Measurements from ENCODE around the gene LRRC8C. TPM values are rescaled to one million over a fixed set of nuclear protein-coding genes. Genes with fewer than 3 reads are reported as not detected.

LRRC8C gene
- total and polyA plus RNA-seq, 2 of the 8 experiments (the other 6 are each of a cell fraction or from before 2014, with no cell fraction given): 1.1 to 2.1 TPM

DNA sequence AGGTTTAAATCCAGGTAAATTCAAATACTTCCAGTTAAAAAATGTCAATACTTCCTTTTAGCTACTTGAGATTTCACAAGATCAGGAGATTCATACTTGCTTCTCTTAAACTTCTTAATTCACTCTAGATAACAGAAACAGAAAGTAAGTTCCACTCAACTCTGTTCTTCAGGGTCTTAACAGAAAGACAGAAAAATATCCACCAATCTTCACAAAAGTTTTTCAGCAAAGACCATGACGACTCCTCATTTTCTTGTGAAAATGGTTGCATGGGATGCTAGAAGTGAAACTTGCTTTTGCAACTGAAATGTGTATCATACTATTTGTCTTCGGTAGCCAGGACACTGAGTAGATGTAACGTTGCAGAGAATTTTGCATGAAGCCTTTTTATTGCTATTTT lies 12.3 kb upstream of the LRRC8C start:
- H3K4me1 ChIP-seq (replicated peaks in 1 of 4; ENCODE audit: control insufficient read depth in 3 of 4, insufficient read depth in 4 of 4, low read length in 3 of 4): no peaks in the 10 kb centered on the region
- no peak overlapping the region for H3K56ac ChIP-seq (replicated peaks; ENCODE audit: insufficient read length, low read depth, low read length)
- H3K23me2 ChIP-seq (ENCODE audit: low read depth, low read length): no peaks in the 10 kb centered on the region
- no peak overlapping the region for H2AK5ac ChIP-seq (ENCODE audit: low read depth, low read length)
- H2BK20ac ChIP-seq (ENCODE audit: low read length): no peak overlapping the region
- no peak for TF ChIP-seq CHD2 (IDR thresholded peaks at IDR 0.05; ENCODE audit: low read length)
- TF ChIP-seq CREB1 (IDR thresholded peaks at IDR 0.05): no peak
- no peak for TF ChIP-seq ATF2 (IDR thresholded peaks at IDR 0.05; ENCODE audit: low read length)
- no peak overlapping the region for H2AFZ ChIP-seq (ENCODE audit: low read length)
- H4K5ac ChIP-seq (ENCODE audit: insufficient read length, low read depth, low read length): no peak overlapping the region
- H2BK120ac ChIP-seq (replicated peaks; ENCODE audit: low read depth, low read length): no peak overlapping the region
- no peak overlapping the region for H3K14ac ChIP-seq (ENCODE audit: insufficient read length)
- no peaks in the 10 kb centered on the region for H3K79me2 ChIP-seq (ENCODE audit: control insufficient read depth in 1 of 2, insufficient read depth in 2 of 2, low read length in 2 of 2)
- no peak for FAIRE-seq
- H4K20me1 ChIP-seq (replicated peaks in 1 of 2; ENCODE audit: control insufficient read depth in 1 of 2, insufficient read depth in 2 of 2, low read length in 2 of 2): no peaks in the 10 kb centered on the region
- no peak overlapping the region for H4K91ac ChIP-seq (replicated peaks; ENCODE audit: insufficient read length, low read length)
- DNase-seq (ENCODE audit: low read depth in 1 of 2, low spot score in 2 of 2): no peak
- H3K27me3 ChIP-seq (replicated peaks in 1 of 4; ENCODE audit: control insufficient read depth in 3 of 4, extremely low read depth in 1 of 4, insufficient read depth in 3 of 4, low read length in 3 of 4): no peaks in the 10 kb centered on the region; a peak in 1 of 7 replicates
- no peak overlapping the region for H3K9ac ChIP-seq (replicated peaks in 1 of 4; ENCODE audit: extremely low read depth in 1 of 4, low read depth in 3 of 4, low read length in 3 of 4)
- ChIA-PET CTCF (ENCODE audit: partially characterized antibody) (interaction anchor here (0.7 kb wide), 1 partner anchor 363 kb away, joined by 3 read pairs; no protein-coding TSS in a partner anchor), POLR2A (ENCODE audit: partially characterized antibody) (interaction anchor here (2.1 kb wide), 1 partner anchor 12 kb away, joined by 4 read pairs; the partner anchor contains the start of gene LRRC8C)
- no peak overlapping the region for H2BK12ac ChIP-seq (ENCODE audit: low read depth, low read length)
- H3K27ac ChIP-seq (ENCODE audit: low read depth, low read length): no peak overlapping the region
- no peak overlapping the region for H3K4ac ChIP-seq (replicated peaks; ENCODE audit: insufficient read length, low read depth, low read length)
- no peak overlapping the region for H3K23ac ChIP-seq (ENCODE audit: insufficient read length)
- WGBS, 2 experiments (ENCODE audit: extremely low coverage in 1 of 2, insufficient coverage in 1 of 2, insufficient read length in 1 of 2, insufficient replicate concordance in 2 of 2, low coverage in 1 of 2, low lambda C conversion rate in 2 of 2, missing lambda C conversion rate in 1 of 2): 86% methylated on average over 3 of the region's 3 CpGs; no CpG with 5 or more reads in 1 of the 2 experiments
- no peak overlapping the region for H3K18ac ChIP-seq (ENCODE audit: extremely low read depth, low read length)
- H3K36me3 ChIP-seq (ENCODE audit: control insufficient read depth in 2 of 4, insufficient read depth in 4 of 4, low read length in 3 of 4): peaks cover 0 to 9% (median 0%) of the 10 kb centered on the region in 4 experiments; a peak in 2 of 8 replicates
- peaks cover 5 to 10% of the 10 kb centered on the region in 2 experiments; a peak in 2 of 4 replicates for H3K9me3 ChIP-seq (ENCODE audit: insufficient read depth in 2 of 2, low read depth in 1 of 2, low read length in 1 of 2)
- no peaks in the 10 kb centered on the region for H3K79me1 ChIP-seq (ENCODE audit: low read depth, low read length)
- no peak overlapping the region for H3K4me2 ChIP-seq (ENCODE audit: insufficient read depth in 1 of 2, low read depth in 2 of 2, low read length in 2 of 2)
- no peak overlapping the region for H3K4me3 ChIP-seq (ENCODE audit: extremely low read depth in 1 of 4, insufficient read depth in 2 of 4, low read depth in 3 of 4, low read length in 4 of 4)
- H2BK15ac ChIP-seq (ENCODE audit: low read length): no peak overlapping the region
- H2BK5ac ChIP-seq (ENCODE audit: low read depth, low read length): no peak overlapping the region
- H4K8ac ChIP-seq (ENCODE audit: extremely low read depth, insufficient read depth, low read length): no peak overlapping the region

Data from H1 (cell line).